Prostate gland (tissue), 2 donors: ENCODE data around the gene SORBS1. TPM values are rescaled to one million over a fixed set of nuclear protein-coding genes. Genes with fewer than 3 reads are reported as not detected.
A peak's percentile ranks its signal among the peaks of the same experiment; 100 is the strongest.

Experiments used
- DNase-seq: peaks from one replicate; pipeline ENCODE4 v3.0.0-alpha.2; 2019; ENCODE audit warnings: low spot score
- H3K27ac ChIP-seq, 2 donors: fragments of 200-600 bp; sonication (generic); 2 replicates each; pipeline ENCODE4 v1.5.1; 2017 to 2019
- H3K27me3 ChIP-seq: fragments of 200-600 bp; sonication (generic); replicated peaks from 2 replicates; pipeline ENCODE4 v1.5.1; 2019; ENCODE audit not compliant: insufficient read depth
- H3K36me3 ChIP-seq, 2 donors: fragments of 200-600 bp; sonication (generic); 1 replicate in 1 of 2; 2 replicates in 1 of 2; pipeline versions ENCODE4 v1.5.1 to v1.8.1; 2017 to 2019
- H3K4me1 ChIP-seq: fragments of 200-600 bp; sonication (generic); replicated peaks from 2 replicates; pipeline ENCODE4 v1.5.1; 2019
- H3K4me3 ChIP-seq, 2 donors: fragments of 200-600 bp; sonication (generic); 2 replicates each; pipeline ENCODE4 v1.5.1; 2017 to 2019
- H3K9me3 ChIP-seq: fragments of 200-600 bp; sonication (generic); 2 replicates; pipeline ENCODE4 v1.5.1; 2017
- CTCF ChIP-seq, 4 experiments: fragments of 200-600 bp in 2 of 4; fragments of 450-650 bp in 2 of 4; sonication (generic) in 2 of 4; IDR thresholded peaks; 1 replicate in 3 of 4; 2 replicates in 1 of 4; pipeline ENCODE4 v1.5.1; 2016 to 2019; ENCODE audit warnings: antibody characterized with exemption in 4 of 4, mild to moderate bottlenecking in 2 of 4, moderate library complexity in 2 of 4
- POLR2A ChIP-seq: fragments of 450-650 bp; IDR thresholded peaks from one replicate; pipeline ENCODE4 v1.6.1; 2016; ENCODE audit warnings: antibody characterized with exemption, mild to moderate bottlenecking
- POLR2AphosphoS5 ChIP-seq: sonication (generic); formaldehyde crosslinking; IDR thresholded peaks from one replicate; pipeline ENCODE4 v1.6.1; 2017; ENCODE audit warnings: antibody characterized with exemption
- WGBS: methylation state at CpG from one replicate; pipeline ENCODE4 v1.1.5; 2018; 5-methylcytosine and 5-hydroxymethylcytosine counted together
- intact Hi-C: fragments of 100-400 bp; cut with DNase I; formaldehyde crosslinking; loops from one replicate; pipeline ENCODE4 v1.14.2; 2022
- total RNA-seq, 2 donors: library from RNA; depleted of rRNA; stranded (reverse); fragments of >200 nt; gene quantifications; one replicate each; pipeline ENCODE4 v1.1.0, GENCODE V29; 2016

Gene SORBS1
- total RNA-seq, 2 donors from 2014 or later: 84.6 to 189 TPM

DNA sequence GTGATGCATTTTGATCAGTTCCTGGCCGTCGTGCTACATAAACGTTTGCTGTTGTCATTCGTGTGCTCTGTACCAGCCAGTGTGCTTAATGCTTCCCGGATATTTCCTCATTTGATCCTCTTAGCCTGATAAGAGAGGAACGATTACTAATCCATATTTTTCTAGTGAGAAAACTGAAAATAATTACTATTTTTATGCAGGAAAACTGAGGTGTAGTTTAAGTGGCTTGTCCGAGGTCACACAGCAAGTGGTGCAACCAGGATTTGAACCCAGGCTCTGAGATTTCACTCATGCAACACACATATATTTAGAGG lies 650 bp upstream of the SORBS1 start:
- 35% methylated on average over 7 of the region's 7 CpGs for WGBS
- H3K9me3 ChIP-seq: no peaks in the 10 kb centered on the region
- H3K36me3 ChIP-seq: no peaks in the 10 kb centered on the region
- peak overlapping the region; percentile 72 to 80 for H3K4me3 ChIP-seq
- peak overlapping the region; percentile 68 to 92 for H3K27ac ChIP-seq
- H3K27me3 ChIP-seq: no peaks in the 10 kb centered on the region
- H3K4me1 ChIP-seq: no peaks in the 10 kb centered on the region
- no peak for DNase-seq
- TF ChIP-seq CTCF (IDR thresholded peaks at IDR 0.05) (no peak), POLR2AphosphoS5 (no peak), POLR2A (no peak)
- intact Hi-C loops: loop anchor here (5.0 kb wide), 1 partner anchor 40 kb away; no protein-coding TSS in a partner anchor

GRCh38 chr10:95560278-95561176 lies 644 bp downstream of the SORBS1 start:
- Histone ChIP-seq H3K4me3 (peak overlapping the region; percentile 72 to 80), H3K4me1 (no peaks in the 10 kb centered on the region), H3K27ac (peak overlapping the region; percentile 90 to 92), H3K27me3 (no peaks in the 10 kb centered on the region), H3K9me3 (no peaks in the 10 kb centered on the region), H3K36me3 (no peaks in the 10 kb centered on the region)
- no peak for TF ChIP-seq CTCF (IDR thresholded peaks at IDR 0.05)
- TF ChIP-seq POLR2AphosphoS5: no peak
- no peak for TF ChIP-seq POLR2A
- intact Hi-C loops: loop anchor here (5.0 kb wide), 1 partner anchor 42 kb away; no protein-coding TSS in a partner anchor
- WGBS: 1% methylated on average over 47 of the region's 48 CpGs
- peak; percentile 56 for DNase-seq

- Histone ChIP-seq H3K27ac (peak overlapping the region; percentile 90 to 92), H3K36me3 (no peaks in the 10 kb centered on the region), H3K4me3 (peak overlapping the region; percentile 72 to 80), H3K4me1 (no peaks in the 10 kb centered on the region), H3K9me3 (no peaks in the 10 kb centered on the region), H3K27me3 (no peaks in the 10 kb centered on the region)
- 30% methylated on average over 10 of the region's 10 CpGs for WGBS
- intact Hi-C loops: loop anchor here (5.0 kb wide), 2 partner anchors 42 to 128 kb away; no protein-coding TSS in a partner anchor
- DNase-seq: no peak
- TF ChIP-seq POLR2A: no peak
- no peak for TF ChIP-seq CTCF (IDR thresholded peaks at IDR 0.05)
- no peak for TF ChIP-seq POLR2AphosphoS5
These were observed 1.3 kb downstream of the SORBS1 start for GRCh38 chr10:95559896-95560277.

GRCh38 chr10:95559471-95559870 lies 1.7 kb downstream of the SORBS1 start:
- 67% methylated on average over 4 of the region's 4 CpGs for WGBS
- Histone ChIP-seq H3K36me3 (no peaks in the 10 kb centered on the region), H3K4me1 (no peaks in the 10 kb centered on the region), H3K27me3 (no peaks in the 10 kb centered on the region), H3K9me3 (no peaks in the 10 kb centered on the region), H3K4me3 (peak overlapping the region; percentile 72 to 80), H3K27ac (peak overlapping the region; percentile 90 to 92)
- TF ChIP-seq POLR2AphosphoS5: peak; percentile 46
- TF ChIP-seq POLR2A: no peak
- no peak for TF ChIP-seq CTCF (IDR thresholded peaks at IDR 0.05)
- intact Hi-C loops: loop anchor here (5.0 kb wide), 1 partner anchor 127 kb away; no protein-coding TSS in a partner anchor
- DNase-seq: no peak
